ENCODE results near the gene SLC35A4.

The SLC35A4 gene

DNA sequence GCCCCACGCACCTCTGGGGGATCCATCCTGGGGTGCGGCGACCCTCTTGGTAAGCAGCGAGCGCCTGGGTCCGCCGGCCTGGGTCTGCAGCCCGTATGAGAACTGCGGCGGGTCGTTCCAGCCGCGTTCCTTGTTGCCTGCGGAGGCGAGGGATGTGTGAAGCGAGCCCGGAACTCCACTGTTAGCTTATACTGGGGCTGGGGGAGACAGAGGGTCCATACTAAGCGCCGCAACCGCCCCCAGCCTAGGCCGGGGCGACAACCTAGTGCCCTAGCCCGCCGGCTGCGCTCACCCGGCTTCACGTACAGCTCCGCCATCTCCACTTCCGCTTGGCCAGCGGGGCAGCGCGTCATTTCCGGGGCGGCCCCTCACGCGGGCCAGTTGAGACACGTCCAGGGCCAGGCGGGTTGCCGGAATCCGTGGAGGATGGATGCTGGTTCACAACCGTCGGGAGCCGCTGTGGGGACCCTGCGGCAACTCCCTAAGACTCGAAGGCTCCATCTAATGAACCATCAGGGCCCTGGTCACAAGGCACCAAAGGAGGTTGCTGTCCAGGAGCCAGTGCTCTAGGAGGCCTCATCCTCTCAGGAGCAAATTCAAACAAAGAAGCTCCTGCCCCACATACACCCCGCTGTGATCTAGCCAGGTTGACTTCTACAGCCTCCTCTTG, 7.4 kb upstream of the SLC35A4 start, which contains the start of gene SRA1:
SRA1 (minus strand) TSS at position 338 of the 670 bp plus-strand sequence; CDS start at position 317, 21 bp downstream.
- peaks cover 21% of the 10 kb centered on the region for H3K4me1 ChIP-seq
- peak within 1 kb of the TSS; percentile 88 for H3K4me3 ChIP-seq
- H3K27ac ChIP-seq = peak within 1 kb of the TSS; percentile 93
- H3K36me3 ChIP-seq = 0 out of 2 replicates have a peak, but pooled peaks cover 6% of the 10 kb centered on the region
- H3K27me3 ChIP-seq = no peaks in the 10 kb centered on the region
- H4K20me1 ChIP-seq = peaks cover 5% of the 10 kb centered on the region; the same call in 1 of the 2 replicates
- H3K9ac ChIP-seq = peak within 1 kb of the TSS; percentile 92
- no peak for TF ChIP-seq Cebpa-rat (IDR thresholded peaks at IDR 0.05)
- H3K4me2 ChIP-seq = peak within 1 kb of the TSS; percentile 91
- H3K9me3 ChIP-seq = no peaks in the 10 kb centered on the region

DNA sequence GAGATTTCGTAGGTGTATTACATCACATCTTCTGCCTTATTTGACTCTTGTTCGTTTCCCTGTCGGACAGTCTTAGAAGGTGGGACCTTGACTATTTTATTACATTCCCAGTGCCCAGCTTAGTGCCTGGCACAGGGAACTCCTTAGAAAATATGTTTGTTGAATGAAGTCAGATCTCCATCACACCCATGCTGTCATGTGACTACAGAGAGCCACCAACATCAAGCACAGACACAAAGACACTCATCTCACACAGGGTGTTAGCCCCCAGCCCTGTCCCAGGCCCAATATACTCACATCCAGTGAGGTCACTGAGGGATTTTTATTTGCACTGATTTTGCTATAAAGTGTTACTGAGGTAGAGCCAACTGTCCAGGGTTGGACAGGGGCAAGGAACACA, 6.7 kb upstream of the SLC35A4 start:
- Histone ChIP-seq H3K9me3 (no peaks in the 10 kb centered on the region), H3K9ac (no peak overlapping the region), H3K36me3 (0 out of 2 replicates have a peak, but pooled peaks cover 1% of the 10 kb centered on the region), H3K4me2 (peak overlapping the region; percentile 91), H3K27me3 (peaks cover 7% of the 10 kb centered on the region; the same call in 1 of the 2 replicates), H3K4me1 (peaks cover 21% of the 10 kb centered on the region), H4K20me1 (peaks cover 5% of the 10 kb centered on the region; the same call in 1 of the 2 replicates), H3K4me3 (no peak overlapping the region; the same call in 1 of the 2 replicates), H3K27ac (peak overlapping the region; percentile 93; the same call in 1 of the 2 replicates)
- no peak for TF ChIP-seq Cebpa-rat (IDR thresholded peaks at IDR 0.05)

DNA sequence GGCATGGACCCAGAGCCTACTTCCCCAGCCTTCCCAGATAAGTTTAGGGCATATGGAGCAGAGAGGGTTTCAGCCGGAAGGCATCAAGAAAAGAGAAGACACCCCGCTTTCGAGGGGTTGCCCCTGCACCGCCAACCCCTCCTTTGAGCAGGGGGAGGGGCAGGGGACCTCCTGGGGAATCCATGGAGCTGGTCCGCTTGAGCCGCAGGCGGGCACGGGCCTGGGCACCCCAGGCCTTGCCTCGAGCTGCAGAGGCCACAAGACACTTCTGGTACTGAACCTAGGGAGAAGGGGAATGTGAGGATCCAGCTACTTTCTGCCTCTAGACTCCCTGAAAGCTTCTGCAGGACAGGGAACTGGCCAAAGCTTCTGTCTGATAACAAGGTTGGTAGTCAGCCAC, 6.1 kb upstream of the SLC35A4 start:
- Histone ChIP-seq H3K4me2 (no peak overlapping the region), H4K20me1 (peaks cover 5% of the 10 kb centered on the region; the same call in 1 of the 2 replicates)

DNA sequence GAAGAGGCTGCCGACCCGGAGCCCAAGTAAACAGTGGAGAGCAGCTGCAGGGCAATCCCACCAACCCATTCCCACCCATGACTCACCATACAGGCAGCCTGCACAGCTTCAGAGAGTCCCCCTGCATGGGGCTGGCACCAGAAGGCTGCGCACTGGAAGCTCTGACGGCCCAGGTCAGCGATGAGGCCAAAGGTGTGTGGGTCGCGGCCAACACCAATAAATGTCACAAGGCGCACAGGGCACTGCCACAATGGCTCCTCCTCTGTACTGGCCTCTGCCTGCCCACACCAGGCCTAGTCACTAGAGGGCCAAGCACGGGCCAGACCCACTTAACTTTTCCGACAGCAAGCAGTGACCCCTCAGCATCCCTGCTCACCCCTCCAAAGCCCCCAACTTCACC, 4.4 kb upstream of the SLC35A4 start:
- peaks cover 26% of the 10 kb centered on the region for H3K4me1 ChIP-seq
- no peak overlapping the region for H3K27ac ChIP-seq
- no peak overlapping the region for H3K4me3 ChIP-seq
- no peak overlapping the region for H3K9ac ChIP-seq
- no peaks in the 10 kb centered on the region for H3K36me3 ChIP-seq
- peaks cover 29% of the 10 kb centered on the region for H3K27me3 ChIP-seq
- H4K20me1 ChIP-seq = 0 out of 2 replicates have a peak, but pooled peaks cover 5% of the 10 kb centered on the region
- H3K9me3 ChIP-seq = peaks cover 20% of the 10 kb centered on the region
- H3K4me2 ChIP-seq = no peak overlapping the region
- TF ChIP-seq Cebpa-rat (IDR thresholded peaks at IDR 0.05) = no peak

More for the DNA sequence above, 6.1 kb upstream of the SLC35A4 start:
- no peak for TF ChIP-seq Cebpa-rat (IDR thresholded peaks at IDR 0.05)
- Histone ChIP-seq H3K4me3 (no peak overlapping the region), H3K27ac (no peak overlapping the region), H3K36me3 (no peaks in the 10 kb centered on the region), H3K4me1 (peaks cover 26% of the 10 kb centered on the region), H3K9me3 (peaks cover 3% of the 10 kb centered on the region; the same call in 1 of the 2 replicates), H3K27me3 (peaks cover 13% of the 10 kb centered on the region), H3K9ac (no peak overlapping the region)

DNA sequence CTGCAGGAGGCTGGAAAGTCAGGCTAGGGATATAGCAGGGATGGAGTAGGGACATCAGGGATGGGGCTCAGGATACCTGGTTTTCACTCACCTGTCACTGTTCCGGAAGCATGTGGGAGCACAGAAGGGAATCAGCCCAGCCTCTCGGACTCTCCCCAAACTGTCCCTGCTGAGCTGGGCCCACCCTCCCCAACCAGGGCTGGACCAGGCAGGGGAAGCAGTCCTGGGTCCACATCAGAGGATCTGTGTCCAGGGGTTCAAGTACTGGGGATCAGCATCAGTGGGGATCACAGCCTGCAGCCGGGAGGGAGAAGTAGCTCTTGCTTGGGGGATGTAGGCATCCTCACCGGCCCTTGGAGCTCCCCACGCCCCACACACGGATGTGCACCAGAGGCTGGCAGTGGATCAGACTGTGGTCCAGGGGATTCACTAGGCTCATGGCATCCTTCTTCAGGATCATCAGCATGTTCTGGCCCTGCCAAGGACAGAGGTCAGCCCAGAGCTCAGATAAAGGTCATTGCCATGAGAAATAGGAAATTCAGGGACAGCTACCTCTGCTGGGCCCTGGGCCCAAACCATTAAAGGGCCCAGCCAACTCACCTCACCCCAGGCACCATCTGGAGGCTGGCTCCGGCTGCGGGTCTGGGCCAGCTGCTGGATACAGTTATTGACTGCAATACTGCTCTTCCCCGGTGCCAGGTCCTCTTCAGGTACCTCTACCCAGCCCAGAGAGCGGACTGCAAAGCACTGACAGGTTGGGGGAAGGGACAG, 2.7 kb upstream of the SLC35A4 start:
- no peak for TF ChIP-seq Cebpa-rat (IDR thresholded peaks at IDR 0.05)
- H3K4me3 ChIP-seq = no peak overlapping the region
- H4K20me1 ChIP-seq = no peaks in the 10 kb centered on the region
- H3K4me1 ChIP-seq = peaks cover 19% of the 10 kb centered on the region
- no peak overlapping the region for H3K27ac ChIP-seq
- peaks cover 8% of the 10 kb centered on the region for H3K36me3 ChIP-seq
- peaks cover 46% of the 10 kb centered on the region for H3K27me3 ChIP-seq
- H3K4me2 ChIP-seq = no peak overlapping the region
- peaks cover 26% of the 10 kb centered on the region for H3K9me3 ChIP-seq
- no peak overlapping the region for H3K9ac ChIP-seq

DNA sequence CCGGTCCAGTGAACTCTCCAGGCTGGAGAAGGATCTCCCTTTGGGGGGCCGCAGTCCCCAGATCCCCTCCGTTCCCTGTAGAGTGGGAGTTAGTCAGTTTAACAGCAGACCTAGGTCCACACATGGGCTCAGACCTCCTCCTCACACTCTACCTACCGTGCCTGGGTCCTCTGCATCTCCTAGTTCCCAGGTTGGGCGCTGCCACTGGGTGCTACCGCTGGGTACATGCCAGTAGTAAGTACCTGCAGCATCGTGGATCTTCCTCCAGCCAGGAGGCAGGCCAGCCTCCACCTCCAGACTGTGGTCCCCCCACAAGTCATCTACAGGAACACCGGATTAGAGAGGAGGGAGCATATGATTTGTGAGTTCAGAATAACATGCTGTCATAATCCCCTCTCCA, 1.0 kb upstream of the SLC35A4 start:
- H3K36me3 ChIP-seq = peaks cover 13% of the 10 kb centered on the region
- H3K4me2 ChIP-seq = peak overlapping the region; percentile 75
- no peak for TF ChIP-seq Cebpa-rat (IDR thresholded peaks at IDR 0.05)
- H3K27ac ChIP-seq = peak overlapping the region; percentile 74; the same call in 1 of the 2 replicates
- H3K4me3 ChIP-seq = peak overlapping the region; percentile 66
- H4K20me1 ChIP-seq = no peaks in the 10 kb centered on the region
- H3K9me3 ChIP-seq = peaks cover 26% of the 10 kb centered on the region
- peak overlapping the region; percentile 78; the same call in 1 of the 2 replicates for H3K9ac ChIP-seq
- peaks cover 23% of the 10 kb centered on the region for H3K4me1 ChIP-seq
- H3K27me3 ChIP-seq = peaks cover 46% of the 10 kb centered on the region

DNA sequence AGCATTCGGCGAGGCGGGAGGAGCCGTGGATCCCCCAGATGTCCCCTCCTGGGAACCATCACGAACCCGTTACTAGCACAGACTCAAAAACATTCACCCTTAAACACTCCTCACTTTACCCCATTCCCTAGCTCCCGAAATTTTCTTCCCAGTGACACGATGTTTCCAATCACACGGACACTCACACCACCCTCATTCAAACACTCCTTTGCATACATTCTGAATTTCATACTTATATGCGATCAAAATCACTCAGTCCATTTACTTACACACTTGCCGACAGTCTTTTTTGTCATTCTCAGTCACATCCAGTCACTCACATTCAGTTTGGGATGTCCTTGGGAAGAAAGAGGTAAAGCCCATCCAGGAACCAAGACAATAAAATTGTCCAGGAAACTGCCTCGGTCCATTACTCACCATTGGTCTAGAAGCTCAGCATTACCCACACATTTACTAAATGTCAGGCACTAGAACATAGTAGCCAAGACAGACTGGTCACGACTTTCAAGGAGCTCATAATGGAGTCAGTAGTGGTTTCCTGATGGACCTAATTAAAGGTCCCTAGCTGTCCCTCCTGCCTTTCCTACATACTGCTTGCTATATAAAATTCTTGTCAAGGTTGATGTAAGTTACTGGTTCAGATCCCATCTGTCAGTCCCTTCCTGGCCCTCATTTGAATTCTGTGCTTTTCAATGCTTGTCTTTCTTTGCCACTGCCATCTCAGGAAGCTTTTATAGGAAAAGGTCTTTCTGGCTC, 574 bp downstream of the SLC35A4 start:
- TF ChIP-seq Cebpa-rat (IDR thresholded peaks at IDR 0.05) = no peak
- H3K9ac ChIP-seq = peak overlapping the region; percentile 78
- peak overlapping the region; percentile 66 for H3K4me3 ChIP-seq
- peaks cover 39% of the 10 kb centered on the region for H3K4me1 ChIP-seq
- H3K4me2 ChIP-seq = peak overlapping the region; percentile 75
- no peaks in the 10 kb centered on the region for H4K20me1 ChIP-seq
- H3K9me3 ChIP-seq = peaks cover 26% of the 10 kb centered on the region
- peaks cover 46% of the 10 kb centered on the region for H3K27me3 ChIP-seq
- H3K27ac ChIP-seq = peak overlapping the region; percentile 47; the same call in 1 of the 2 replicates
- H3K36me3 ChIP-seq = peaks cover 17% of the 10 kb centered on the region

DNA sequence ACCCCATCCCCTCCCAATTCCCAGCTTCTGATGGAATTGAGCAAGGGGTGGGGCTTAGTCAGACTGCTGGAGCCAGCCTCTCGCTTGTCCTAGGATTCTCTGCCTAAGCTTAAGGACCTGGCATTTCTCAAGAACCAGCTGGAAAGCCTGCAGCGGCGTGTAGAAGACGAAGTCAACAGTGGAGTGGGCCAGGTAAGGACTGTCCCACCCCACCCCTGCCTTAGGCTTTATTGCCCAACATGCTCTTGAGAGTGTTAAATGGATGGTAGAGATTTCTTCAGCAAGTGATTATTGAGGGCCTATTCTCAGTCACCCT, 1.1 kb downstream of the SLC35A4 start:
- Histone ChIP-seq H3K9me3 (peaks cover 26% of the 10 kb centered on the region), H3K27me3 (peaks cover 46% of the 10 kb centered on the region), H3K4me3 (peak overlapping the region; percentile 66), H3K27ac (no peak overlapping the region), H4K20me1 (no peaks in the 10 kb centered on the region), H3K36me3 (peaks cover 20% of the 10 kb centered on the region), H3K4me2 (peak overlapping the region; percentile 75), H3K9ac (no peak overlapping the region), H3K4me1 (peaks cover 39% of the 10 kb centered on the region)
- no peak for TF ChIP-seq Cebpa-rat (IDR thresholded peaks at IDR 0.05)

DNA sequence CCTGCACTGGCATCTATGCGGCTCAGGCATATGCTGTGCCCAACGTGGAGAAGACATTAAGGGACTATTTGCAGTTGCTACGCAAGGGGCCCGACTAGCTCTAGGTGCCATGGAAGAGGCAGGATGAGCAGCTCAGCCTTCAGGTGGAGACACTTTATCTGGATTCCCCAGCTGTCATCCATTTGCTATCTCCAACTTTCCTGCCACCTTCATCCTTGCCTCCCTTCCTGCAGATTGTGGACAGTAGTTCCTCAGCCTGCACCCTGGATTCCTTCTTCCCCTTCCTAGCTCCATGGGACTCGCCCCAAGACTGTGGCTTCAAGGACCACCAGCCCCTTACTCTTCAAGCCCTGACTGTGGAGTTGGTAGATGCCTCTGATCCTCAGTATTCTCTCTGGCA, 2.0 kb downstream of the SLC35A4 start:
- peaks cover 39% of the 10 kb centered on the region for H3K4me1 ChIP-seq
- no peak overlapping the region for H3K4me2 ChIP-seq
- no peak overlapping the region for H3K27ac ChIP-seq
- H3K4me3 ChIP-seq = no peak overlapping the region
- peaks cover 20% of the 10 kb centered on the region for H3K36me3 ChIP-seq
- TF ChIP-seq Cebpa-rat (IDR thresholded peaks at IDR 0.05) = no peak
- H3K9me3 ChIP-seq = peaks cover 26% of the 10 kb centered on the region
- H3K27me3 ChIP-seq = peaks cover 46% of the 10 kb centered on the region
- no peaks in the 10 kb centered on the region for H4K20me1 ChIP-seq
- H3K9ac ChIP-seq = no peak overlapping the region
